ENCODE measurements around the gene YDJC.
A peak's percentile ranks its signal among the peaks of the same experiment; 100 is the strongest.
"Not testable (repeated sequence)": the region's sequence is repeated elsewhere in the genome, so short reads cannot be mapped to it uniquely, and the experiment has no call there.

The YDJC gene

DNA sequence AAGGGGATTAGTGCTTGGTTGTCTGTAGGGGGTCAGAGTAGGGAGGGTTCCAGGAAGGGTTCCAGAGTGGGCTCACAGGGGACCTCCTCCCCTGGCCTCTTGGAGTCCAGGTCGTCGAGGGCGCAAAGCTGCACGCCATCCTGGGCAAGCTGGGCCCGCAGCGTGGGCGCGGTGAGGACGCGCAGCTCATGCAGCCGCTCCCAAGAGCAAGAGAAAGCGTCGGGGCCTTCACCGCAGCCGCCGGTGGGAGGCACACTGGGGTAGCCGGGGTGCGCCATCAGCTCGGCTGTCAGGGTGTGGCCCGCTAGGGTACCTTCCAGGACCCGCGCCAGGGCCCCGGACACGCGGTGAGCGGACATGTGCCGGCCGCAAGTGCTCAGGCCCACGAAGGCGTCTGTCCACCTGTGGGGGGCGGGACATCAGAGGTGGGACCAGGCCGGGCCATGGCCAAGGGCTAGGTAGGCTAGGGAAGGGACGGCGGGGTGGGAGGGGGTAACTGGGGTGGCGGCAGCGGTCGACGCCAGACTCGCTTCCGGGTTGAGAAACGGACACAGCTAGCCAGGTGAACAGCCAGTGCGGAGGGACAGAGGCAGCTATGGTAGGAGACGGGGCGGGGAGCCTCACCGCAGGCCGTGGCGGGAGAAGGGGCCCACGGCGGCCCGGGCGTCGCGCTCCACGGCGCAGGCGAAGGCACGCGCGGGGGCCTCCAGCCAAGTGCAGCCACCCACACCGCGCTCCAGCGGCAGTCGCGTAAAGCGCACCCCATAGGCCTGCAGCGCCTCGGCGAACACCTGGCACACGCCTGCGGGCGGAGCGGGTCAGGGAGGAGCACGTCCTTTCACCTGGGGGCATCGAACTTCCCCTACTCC, 1.2 kb downstream of the YDJC start:
- no peak for DNase-seq

DNA sequence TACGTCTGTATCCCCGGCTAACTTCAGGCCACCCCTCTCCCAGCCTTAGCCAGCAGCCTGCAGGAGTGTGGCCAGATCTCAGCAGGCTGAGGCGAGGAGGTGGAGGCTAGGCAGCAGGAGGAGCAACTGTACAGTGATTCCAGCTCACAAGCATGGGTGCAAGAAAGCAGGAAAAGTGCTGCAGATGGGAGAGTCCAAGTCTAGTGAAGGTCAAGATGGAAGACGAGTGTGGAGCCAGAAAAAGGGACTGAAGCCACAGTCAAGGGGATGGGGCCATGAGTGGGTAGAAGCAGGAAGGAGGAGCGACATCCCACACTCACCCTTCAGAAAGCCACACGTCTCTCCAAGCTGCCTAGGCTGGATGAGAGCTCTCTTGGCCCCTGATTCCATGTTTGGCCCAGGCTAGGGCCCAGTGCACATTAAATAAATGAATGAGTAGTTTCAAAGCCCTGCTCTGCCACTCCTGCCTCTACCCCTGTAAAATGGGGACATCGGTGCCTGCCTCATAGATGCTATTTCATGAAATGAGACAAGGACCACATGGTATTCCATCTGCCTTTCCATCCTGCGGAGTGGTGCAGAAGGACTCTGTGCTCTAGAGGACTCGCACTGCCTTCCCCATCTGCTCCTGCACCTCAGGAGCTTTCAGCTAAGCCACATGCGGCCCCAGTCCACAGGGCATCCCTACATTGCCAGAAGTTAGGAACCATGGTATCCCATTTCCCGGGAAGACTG, 2.9 kb downstream of the YDJC start:
- no peak for DNase-seq

- no peak for DNase-seq
These were observed 3.6 kb downstream of the YDJC start for GRCh38 chr22:21626073-21626734.

DNA sequence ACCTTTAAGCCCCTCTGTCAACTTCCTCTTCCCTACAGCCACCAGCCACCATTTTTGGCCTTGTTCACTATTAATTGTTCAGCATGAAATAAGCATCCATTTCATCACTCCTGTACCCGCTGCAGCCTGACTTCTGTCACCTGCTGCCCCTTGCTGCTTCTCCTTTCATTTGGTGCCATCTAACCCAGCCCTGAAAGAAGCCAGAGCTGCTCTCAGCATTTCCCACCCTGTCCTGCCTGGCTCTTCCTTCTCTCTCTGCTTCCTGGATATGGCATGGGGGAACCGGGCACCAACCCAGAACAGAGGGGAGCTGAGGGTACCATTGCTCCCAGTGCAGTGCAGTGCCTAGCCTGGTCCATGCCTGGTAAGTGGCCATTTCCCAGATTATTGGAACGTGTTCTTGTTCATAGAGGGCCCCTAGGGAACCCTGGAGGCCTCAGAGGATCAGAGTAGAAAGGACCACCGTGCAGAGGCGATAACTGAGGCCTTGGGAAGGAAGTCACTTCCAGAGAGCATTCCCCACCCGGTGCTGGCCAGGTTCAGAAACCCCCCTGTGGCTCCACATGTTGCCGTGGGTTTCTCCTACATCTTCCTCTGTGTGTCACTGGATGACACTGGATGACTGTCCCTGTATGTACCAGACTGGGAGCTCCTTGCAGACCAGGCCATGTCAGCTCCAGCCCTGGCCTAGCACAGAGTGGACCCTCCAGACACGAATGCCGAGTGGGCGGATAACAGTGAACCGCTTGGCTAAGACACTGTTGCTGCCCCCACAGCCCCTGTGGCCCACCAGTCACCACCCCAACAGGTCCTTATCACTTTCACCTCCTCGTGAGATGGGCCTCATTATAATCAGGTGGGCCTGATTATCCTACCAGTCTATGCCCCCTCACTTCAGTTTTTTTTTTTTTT, 4.7 kb downstream of the YDJC start:
- no peak for DNase-seq

DNA sequence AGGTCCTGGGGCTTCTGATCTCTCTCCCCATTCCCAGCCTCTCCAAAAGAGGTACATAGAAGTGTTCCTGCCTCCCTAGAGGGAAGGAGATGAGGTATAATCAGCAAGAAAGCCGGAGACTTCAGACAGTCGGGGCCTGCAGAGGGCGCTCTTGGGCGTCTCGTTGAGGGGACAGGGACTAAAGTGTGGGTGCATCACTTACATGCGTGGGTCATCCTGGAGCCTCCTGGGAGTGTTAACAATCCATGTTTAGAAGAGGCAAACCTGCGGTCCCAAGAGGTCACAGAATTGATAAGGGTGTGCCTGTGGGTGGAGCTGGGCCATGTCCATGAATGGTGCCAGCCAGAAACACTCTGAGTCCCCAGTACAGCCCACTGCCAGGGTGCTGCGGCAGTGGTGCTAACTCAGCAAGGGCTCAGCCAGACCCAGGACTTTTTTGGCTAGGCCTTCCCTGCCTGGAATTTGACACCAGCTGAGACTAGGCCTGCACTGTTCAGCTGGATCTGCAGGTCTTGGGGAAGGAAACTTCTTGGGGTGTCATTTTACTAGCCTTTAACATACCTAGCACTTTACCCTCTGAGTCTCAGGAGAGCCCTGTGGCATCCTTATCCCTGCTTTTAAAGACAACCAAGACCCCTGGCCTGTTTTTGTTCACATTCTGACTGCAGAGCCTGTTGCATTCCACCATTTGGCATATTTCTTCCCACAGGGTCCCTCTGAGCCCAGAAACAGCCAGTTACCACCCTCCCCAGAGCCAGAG, 5.5 kb downstream of the YDJC start:
- DNase-seq, result no peak

DNA sequence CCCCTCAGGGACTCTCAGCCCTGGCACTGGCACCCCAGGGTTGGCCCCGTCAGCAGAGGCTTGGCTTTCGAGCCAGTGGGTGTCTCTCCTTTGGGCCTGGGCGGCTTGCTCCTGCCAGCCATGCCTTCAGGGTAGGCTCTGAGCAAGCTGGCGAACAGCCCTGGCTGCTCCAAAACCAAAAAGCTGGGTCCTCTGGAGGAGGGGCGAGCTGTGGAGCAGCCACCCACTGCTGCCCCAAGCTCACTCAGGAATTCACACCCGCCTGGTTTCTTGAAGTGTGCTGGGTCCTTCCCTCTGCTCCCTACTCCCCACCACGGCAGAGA, 6.2 kb downstream of the YDJC start:
- no peak for DNase-seq

DNA sequence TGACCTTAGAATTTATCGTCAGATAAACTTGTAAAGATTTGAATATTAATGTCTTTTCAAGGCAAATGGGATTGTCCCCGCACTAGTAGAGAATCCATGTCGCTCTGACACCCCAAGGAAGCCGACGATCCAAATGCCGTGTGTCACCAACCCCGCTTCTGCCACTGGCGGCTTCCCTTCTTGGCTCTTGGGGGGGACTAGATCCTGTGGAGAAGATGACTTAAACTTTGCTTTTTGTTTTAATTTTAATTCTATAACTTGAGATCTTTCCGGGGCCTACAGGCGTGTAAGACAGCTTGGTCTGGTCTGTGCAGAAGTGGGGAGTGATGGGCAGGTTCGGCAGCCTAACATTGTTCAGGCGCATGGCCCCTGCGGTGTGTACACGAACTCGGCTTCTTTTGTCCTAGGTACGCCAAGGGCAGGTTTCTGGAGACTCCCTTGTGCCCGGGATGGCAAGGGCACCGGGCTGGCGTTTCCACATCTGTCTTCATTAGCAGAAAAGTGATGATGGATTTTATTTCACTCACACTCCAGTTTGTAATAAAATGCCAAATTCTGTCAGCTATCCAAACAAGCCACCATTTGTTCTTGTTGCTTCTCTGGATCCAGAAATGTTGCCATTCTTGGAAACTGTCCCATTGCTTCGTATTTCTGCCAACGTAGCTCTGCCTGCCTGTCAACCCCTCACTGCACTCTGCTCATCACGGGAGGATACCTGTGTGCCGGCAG, 6.7 kb downstream of the YDJC start:
- DNase-seq, result no peak

DNA sequence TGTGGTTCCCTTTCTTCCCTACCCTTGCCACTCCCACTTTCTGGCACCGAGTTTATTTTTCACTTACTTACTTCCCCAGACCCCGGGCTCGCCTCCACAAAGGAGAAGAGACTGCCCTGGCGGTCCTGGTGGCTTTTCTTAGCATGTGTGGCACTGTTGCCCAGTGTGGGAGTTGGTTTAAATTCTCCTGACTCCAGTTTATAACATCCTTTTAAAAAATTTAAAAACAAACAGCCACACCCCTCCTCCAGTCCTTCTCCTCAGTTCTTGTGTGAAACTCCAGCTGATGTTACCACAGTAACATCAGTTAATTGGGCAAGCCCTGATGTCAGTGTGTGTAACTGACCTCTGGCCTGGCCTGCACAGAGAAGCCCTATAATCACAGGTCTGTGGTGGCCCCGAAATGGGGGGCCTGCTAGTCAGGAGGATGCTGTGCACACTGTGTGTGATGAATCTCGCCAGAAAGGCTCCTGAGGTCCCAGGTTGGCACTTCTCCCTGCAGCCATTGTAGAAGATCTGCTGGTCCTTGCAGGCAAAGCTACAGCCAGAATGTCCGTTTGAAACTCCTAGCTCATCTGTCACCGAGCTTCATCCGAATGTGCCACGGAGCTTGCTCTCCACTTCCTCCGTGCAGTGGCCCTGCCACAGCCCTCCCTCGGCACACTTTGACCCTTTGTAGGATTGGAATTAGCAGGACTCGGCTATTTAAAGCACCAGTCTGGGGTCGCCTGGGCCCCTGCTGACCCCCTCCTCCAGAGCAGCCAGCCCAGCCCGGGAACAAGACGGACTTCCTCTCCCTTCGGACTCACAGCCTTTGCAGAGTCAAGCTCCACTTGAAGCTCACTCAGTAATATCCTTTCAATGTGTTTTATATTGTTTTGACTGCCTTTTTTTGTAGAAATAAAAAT, 7.6 kb downstream of the YDJC start:
- DNase-seq, result no peak

- DNase-seq, result no peak
These were observed 8.8 kb downstream of the YDJC start for GRCh38 chr22:21621025-21621424.

- DNase-seq, result not testable (repeated sequence)
These were observed 12.5 kb downstream of the YDJC start for GRCh38 chr22:21617337-21617736.

DNA sequence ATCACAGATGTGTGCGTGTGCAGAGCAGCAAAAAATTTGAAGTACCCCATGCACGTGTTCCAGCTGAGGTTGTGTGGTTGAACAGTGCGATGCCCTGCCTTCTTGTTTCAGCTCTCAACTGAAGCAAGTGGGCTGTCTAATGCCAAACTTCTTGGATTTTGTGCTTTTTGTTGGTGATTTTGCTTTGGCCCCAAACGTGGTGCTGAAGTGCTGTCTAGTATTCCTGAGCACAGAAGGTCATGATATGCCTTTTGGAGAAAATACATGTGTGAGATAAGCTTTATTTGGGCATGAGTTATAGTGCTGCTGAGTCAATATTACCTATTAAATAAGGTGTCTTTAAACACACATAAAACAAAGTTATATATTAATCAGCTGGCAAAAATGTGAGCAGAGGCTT, 14.1 kb downstream of the YDJC start:
- no peak for DNase-seq

GRCh38 chr22:21613553-21614233, 16.1 kb downstream of the YDJC start:
- DNase-seq, result no peak

DNA sequence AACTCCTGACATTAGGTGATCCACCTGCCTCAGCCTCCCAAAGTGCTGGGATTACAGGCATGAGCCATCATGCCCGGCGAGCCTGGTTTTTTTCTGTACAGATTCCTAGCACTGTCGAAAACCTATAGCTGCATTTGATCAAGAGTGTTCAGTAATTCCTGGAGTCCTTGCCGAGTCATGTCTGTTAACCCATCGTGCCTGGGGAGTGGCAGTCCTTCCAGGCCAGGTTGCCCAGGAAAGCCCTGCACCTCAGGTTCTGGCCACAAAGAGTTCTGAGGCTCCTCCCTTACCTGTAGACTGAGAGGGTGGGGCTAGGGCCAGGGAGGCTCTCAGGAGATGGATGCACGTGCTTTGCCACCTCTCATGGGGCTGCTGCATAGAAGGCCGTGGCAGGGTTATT, 17.0 kb downstream of the YDJC start:
- DNase-seq, result no peak

DNA sequence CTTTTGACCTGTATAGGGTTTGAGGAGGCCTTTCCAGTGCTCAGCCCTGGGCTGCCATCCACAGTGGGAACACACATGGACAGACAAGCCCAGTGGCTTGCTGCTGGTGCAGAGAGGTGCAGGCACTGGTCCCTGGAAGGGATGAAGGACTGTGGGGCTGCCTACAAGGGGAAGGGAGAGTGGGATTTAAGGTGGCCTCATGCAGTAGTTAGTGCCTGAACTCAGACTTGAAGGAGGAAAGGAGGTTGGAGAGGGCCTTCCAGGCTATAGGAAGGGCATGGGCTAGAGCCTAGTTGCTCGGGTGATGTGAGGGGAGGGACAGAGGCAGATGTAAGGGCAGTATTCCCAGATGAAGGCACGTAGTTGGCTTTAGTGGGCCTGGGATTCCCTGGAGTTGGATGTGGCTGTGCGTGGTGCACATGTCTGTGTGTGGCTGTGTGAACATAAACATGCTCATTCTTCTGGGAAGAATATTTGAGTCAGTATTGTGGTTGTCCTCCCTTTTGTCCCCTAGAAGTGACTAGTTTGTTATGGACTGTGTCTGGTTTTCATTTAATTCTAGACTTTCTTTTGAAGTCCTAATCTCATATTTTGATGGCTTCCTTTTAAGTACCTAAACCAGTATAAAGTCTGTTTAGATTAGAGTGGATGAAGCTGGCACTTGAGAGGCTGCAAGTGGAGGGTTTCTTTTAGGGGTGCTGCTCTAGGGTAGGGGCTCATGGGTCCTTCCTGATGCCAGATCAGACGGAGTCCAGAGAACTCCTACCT, 18.4 kb downstream of the YDJC start:
- DNase-seq, result no peak

GRCh38 chr22:21609556-21610157, 20.2 kb downstream of the YDJC start:
- DNase-seq, result not testable (repeated sequence)

DNA sequence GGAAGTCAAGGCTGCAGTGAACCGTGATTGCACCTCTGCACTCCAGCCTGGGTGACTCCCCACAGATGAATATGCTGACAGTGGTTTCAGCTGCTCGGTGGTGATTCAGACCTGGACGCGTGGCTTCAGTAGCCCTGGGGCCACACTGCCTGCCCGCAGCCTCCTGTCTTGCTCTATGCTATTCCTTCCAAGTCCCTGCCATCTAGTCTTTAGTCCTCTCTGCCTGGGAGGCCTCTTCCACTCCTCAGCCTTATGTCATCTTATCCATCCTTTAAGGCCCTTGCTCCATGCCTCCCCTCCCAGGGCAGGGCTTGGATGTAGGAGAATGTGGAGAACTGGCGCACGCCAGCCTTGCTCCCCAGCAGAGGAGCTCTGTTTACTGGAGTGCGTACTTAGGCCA, 23.0 kb downstream of the YDJC start:
- DNase-seq, result peak; percentile 23

- DNase-seq, result no peak
These were observed 23.8 kb downstream of the YDJC start for GRCh38 chr22:21605887-21606564.

- no peak for DNase-seq
These were observed 25.8 kb downstream of the YDJC start for GRCh38 chr22:21603973-21604372.

Measured in kidney glomerular epithelial cell (primary cell).